IMR-90 (cell line): ENCODE measurements around the gene UTY. TPM values are rescaled to one million over a fixed set of nuclear protein-coding genes. Genes with fewer than 3 reads are reported as not detected.

Experiments
- ATAC-seq: fragments of 200-7000 bp; cut with Tn5 transposase; 2 replicates; pipeline ENCODE4 v1.9.1; 2020; ENCODE audit warnings: low read depth, mild to moderate bottlenecking, moderate library complexity
- BruUV-seq: library from RNA; stranded (reverse); fragments of 400-500 nt; replicated peaks from 2 replicates; lab custom pipeline; 2021; lab: Mats Ljungman, UMichigan
- CTCF ChIA-PET: fragments of 300-600 bp; formaldehyde crosslinking; extraction: SDS; loops from one replicate; lab custom pipeline; 2021; ENCODE audit warnings: antibody characterized with exemption; lab: Yijun Ruan, JAX
- POLR2A ChIA-PET: fragments of 300-600 bp; sonication (Branson Sonifier 250); formaldehyde crosslinking; loops from one replicate; lab custom pipeline; 2022; ENCODE audit warnings: antibody characterized with exemption; ENCODE audit not compliant: unreplicated experiment; lab: Charles Lee
- DNase-seq: peaks from one replicate; pipeline ENCODE4 v3.0.0; 2013
- H2AFZ ChIP-seq: replicated peaks from 2 replicates; pipeline ENCODE3; 2013; ENCODE audit warnings: low read length, mild to moderate bottlenecking; ENCODE audit not compliant: poor library complexity
- H2AK5ac ChIP-seq: 2 replicates; pipeline ENCODE4 v1.6.1; 2013; ENCODE audit warnings: low read depth, low read length, inconsistent platforms
- H2AK9ac ChIP-seq: replicated peaks from 2 replicates; pipeline ENCODE3; 2013; ENCODE audit warnings: mild to moderate bottlenecking, low read depth, low read length, moderate library complexity; ENCODE audit not compliant: poor library complexity
- H2BK120ac ChIP-seq: 2 replicates; pipeline ENCODE4 v1.6.1; 2013; ENCODE audit warnings: low read depth, low read length, inconsistent platforms
- H2BK15ac ChIP-seq: 3 replicates; pipeline ENCODE4 v1.6.1; 2013; ENCODE audit warnings: low read depth, low read length, inconsistent platforms
- H2BK20ac ChIP-seq: 2 replicates; pipeline ENCODE4 v1.6.1; 2013; ENCODE audit warnings: low read depth, mild to moderate bottlenecking, inconsistent platforms, low read length, moderate library complexity
- H2BK5ac ChIP-seq: 2 replicates; pipeline ENCODE4 v1.6.1; 2013; ENCODE audit warnings: mild to moderate bottlenecking, low read depth, low read length, inconsistent platforms; ENCODE audit not compliant: poor library complexity, severe bottlenecking
- H3K14ac ChIP-seq: replicated peaks from 2 replicates; pipeline ENCODE4 v1.6.1; 2013; ENCODE audit warnings: low read depth, low read length, inconsistent platforms
- H3K18ac ChIP-seq: 2 replicates; pipeline ENCODE4 v1.6.1; 2013; ENCODE audit warnings: low read depth, low read length, control low read depth
- H3K23ac ChIP-seq: 2 replicates; pipeline ENCODE4 v1.6.1; 2013; ENCODE audit warnings: low read depth, low read length, inconsistent platforms
- H3K27ac ChIP-seq: 2 replicates; pipeline ENCODE4 v1.5.1; 2013; ENCODE audit warnings: mild to moderate bottlenecking, control low read depth, low read length; ENCODE audit not compliant: insufficient read depth
- H3K27me3 ChIP-seq: 2 replicates; pipeline ENCODE4 v1.6.1; 2013; ENCODE audit warnings: low read length; ENCODE audit not compliant: control insufficient read depth, insufficient read depth
- H3K36me3 ChIP-seq: 2 replicates; pipeline ENCODE4 v1.6.1; 2013; ENCODE audit warnings: low read length, mixed read lengths; ENCODE audit not compliant: control insufficient read depth, insufficient read depth
- H3K4ac ChIP-seq: 2 replicates; pipeline ENCODE4 v1.6.1; 2013; ENCODE audit warnings: low read depth, low read length, inconsistent platforms
- H3K4me1 ChIP-seq: 2 replicates; pipeline ENCODE4 v1.6.1; 2013; ENCODE audit warnings: low read length, mixed read lengths; ENCODE audit not compliant: control insufficient read depth, insufficient read depth
- H3K4me2 ChIP-seq: 2 replicates; pipeline ENCODE4 v1.6.1; 2013; ENCODE audit warnings: low read depth, mild to moderate bottlenecking, control low read depth, low read length, moderate library complexity
- H3K4me3 ChIP-seq: 2 replicates; pipeline ENCODE4 v1.5.1; 2013; ENCODE audit warnings: low read depth, mild to moderate bottlenecking, control low read depth, low read length, moderate library complexity; ENCODE audit not compliant: insufficient read depth
- H3K56ac ChIP-seq: 2 replicates; pipeline ENCODE4 v1.6.1; 2013; ENCODE audit warnings: low read length, inconsistent platforms; ENCODE audit not compliant: insufficient read depth; ENCODE audit errors: extremely low read depth
- H3K79me1 ChIP-seq, 2 experiments: 2 replicates each; pipeline ENCODE4 v1.6.1; 2013; ENCODE audit warnings: low read length in 2 of 2, inconsistent platforms in 1 of 2, low read depth in 1 of 2
- H3K9ac ChIP-seq: 2 replicates; pipeline ENCODE4 v1.6.1; 2013; ENCODE audit warnings: low read depth, low read length, control low read depth
- H3K9me1 ChIP-seq: 2 replicates; pipeline ENCODE4 v1.6.1; 2013; ENCODE audit warnings: low read length, inconsistent platforms; ENCODE audit not compliant: insufficient read depth
- H3K9me3 ChIP-seq: 2 replicates; pipeline ENCODE4 v1.6.1; 2013; ENCODE audit warnings: low read length; ENCODE audit not compliant: control insufficient read depth, insufficient read depth
- H4K20me1 ChIP-seq: 2 replicates; pipeline ENCODE4 v1.6.1; 2013; ENCODE audit warnings: low read length, inconsistent platforms; ENCODE audit not compliant: insufficient read depth
- H4K5ac ChIP-seq: 2 replicates; pipeline ENCODE4 v1.6.1; 2013; ENCODE audit warnings: mild to moderate bottlenecking, low read depth, low read length, control low read depth
- H4K8ac ChIP-seq, 2 experiments: 2 replicates each; pipeline ENCODE4 v1.6.1; 2013; ENCODE audit warnings: low read depth in 2 of 2, low read length in 2 of 2, control low read depth in 1 of 2, inconsistent platforms in 1 of 2
- H4K91ac ChIP-seq: 2 replicates; pipeline ENCODE4 v1.6.1; 2013; ENCODE audit warnings: low read depth, low read length, inconsistent platforms; ENCODE audit not compliant: insufficient read depth
- BHLHE40 ChIP-seq: fragments of 150-350 bp; IDR thresholded peaks from 2 replicates; pipeline ENCODE4 v1.6.1; 2016; ENCODE audit warnings: mild to moderate bottlenecking, low read depth, low read length
- CEBPB ChIP-seq: IDR thresholded peaks from 2 replicates; pipeline ENCODE4 v1.6.1; 2012; ENCODE audit warnings: low read depth, low read length, improper control_type of control experiment
- CHD1 ChIP-seq: IDR thresholded peaks from 2 replicates; pipeline ENCODE4 v1.6.1; 2012; ENCODE audit warnings: low read depth, low read length, improper control_type of control experiment
- FOS ChIP-seq: fragments of 150-350 bp; IDR thresholded peaks from 2 replicates; pipeline ENCODE4 v1.6.1; 2016; ENCODE audit warnings: low read depth, low read length
- MAFK ChIP-seq: IDR thresholded peaks from 2 replicates; pipeline ENCODE4 v1.6.1; 2012; ENCODE audit warnings: low read depth, low read length, improper control_type of control experiment
- MAZ ChIP-seq: IDR thresholded peaks from 2 replicates; pipeline ENCODE4 v1.6.1; 2012; ENCODE audit warnings: low read depth, mild to moderate bottlenecking, low read length, improper control_type of control experiment, moderate library complexity, borderline replicate concordance
- POLR2A ChIP-seq: IDR thresholded peaks from 2 replicates; pipeline ENCODE4 v1.6.1; 2012; ENCODE audit warnings: mild to moderate bottlenecking, low read depth, low read length
- RAD21 ChIP-seq: IDR thresholded peaks from 2 replicates; pipeline ENCODE4 v1.6.1; 2012; ENCODE audit warnings: low read length, improper control_type of control experiment
- RCOR1 ChIP-seq: IDR thresholded peaks from 2 replicates; pipeline ENCODE4 v1.6.1; 2012; ENCODE audit warnings: mild to moderate bottlenecking, low read length, improper control_type of control experiment; ENCODE audit not compliant: insufficient replicate concordance
- RFX5 ChIP-seq: IDR thresholded peaks from 2 replicates; pipeline ENCODE4 v1.8.0; 2012; ENCODE audit warnings: low read depth, mild to moderate bottlenecking, low read length, moderate library complexity
- SMC3 ChIP-seq: fragments of 150-350 bp; IDR thresholded peaks from 2 replicates; pipeline ENCODE4 v1.6.1; 2016; ENCODE audit warnings: low read depth, mild to moderate bottlenecking, antibody characterized with exemption, low read length, moderate library complexity
- dilution Hi-C: fragments of 300-500 bp; cut with HindIII; formaldehyde crosslinking; loops from one replicate; pipeline ENCODE4 v1.14.3; 2018; ENCODE audit warnings: low sequenced_read_pairs; ENCODE audit not compliant: unreplicated experiment
- in situ Hi-C: fragments of 300-500 bp; cut with MboI; formaldehyde crosslinking; loops from 3 replicates; pipeline ENCODE4 v1.14.3; 2019; ENCODE audit warnings: low sequenced_read_pairs, inconsistent platforms, mixed read lengths
- intact Hi-C: fragments of 100-400 bp; cut with micrococcal nuclease; formaldehyde crosslinking; loops from 2 replicates; pipeline ENCODE4 v1.10.0; 2022
- polyA plus RNA-seq, 3 experiments: library from polyadenylated mRNA; depleted of rRNA; stranded (reverse); fragments of >200 nt; gene quantifications; 2 replicates each; pipeline ENCODE4 v1.2.3, GENCODE V29; 2012; ENCODE audit warnings: low replicate concordance in 1 of 3
- total RNA-seq: library from RNA; depleted of rRNA; stranded (reverse); fragments of >200 nt; gene quantifications from 2 replicates; pipeline ENCODE4 v1.2.3, GENCODE V29; 2012
- TF ChIP-seq, protein P1 (sequence below): conservative IDR thresholded peaks from 2 replicates; pipeline ENCODE4 v1.5.1; 2012; ENCODE audit warnings: mild to moderate bottlenecking, low read depth, low read length, improper control_type of control experiment
- TF ChIP-seq, protein P2 (sequence below): fragments of 150-350 bp; IDR thresholded peaks from 2 replicates; pipeline ENCODE4 v1.6.1; 2016; ENCODE audit warnings: low read depth, mild to moderate bottlenecking, low read length, moderate library complexity, borderline replicate concordance
- TF ChIP-seq, protein P3 (sequence below): fragments of 150-350 bp; IDR thresholded peaks from 2 replicates; pipeline ENCODE4 v1.6.1; 2017; ENCODE audit warnings: mild to moderate bottlenecking, antibody characterized with exemption, low read length, low read depth

The UTY gene
- total and polyA plus RNA-seq, 2 of the 4 experiments (the other 2 are of a cell fraction): not detected

DNA sequence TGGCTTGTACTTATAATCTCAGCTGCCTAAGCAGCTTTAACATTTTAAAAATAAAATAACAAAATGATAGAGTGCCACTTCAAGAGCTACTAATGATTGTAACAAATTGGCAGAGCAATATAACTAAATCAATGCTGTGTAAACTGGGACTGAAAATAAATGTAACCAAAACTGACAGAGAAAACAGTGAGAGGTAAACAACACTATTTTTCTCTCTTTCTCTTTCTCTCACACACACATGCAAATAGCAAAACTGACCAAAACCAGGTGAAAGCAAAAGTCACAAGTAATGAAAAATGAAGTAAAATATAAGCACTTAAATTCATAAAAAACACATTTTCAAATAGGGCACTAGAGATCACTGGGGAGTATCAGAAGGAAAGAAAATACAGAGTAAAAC is 109.6 kb downstream of the UTY start:
- Histone ChIP-seq H3K36me3 (no peaks in the 10 kb centered on the region), H3K9me3 (no peaks in the 10 kb centered on the region), H3K18ac (no peak overlapping the region), H3K9me1 (no peaks in the 10 kb centered on the region), H4K8ac (no peak overlapping the region), H2BK5ac (no peak overlapping the region), H2BK20ac (no peak overlapping the region), H3K14ac (no peak overlapping the region), H2AFZ (no peak overlapping the region), H2BK15ac (no peak overlapping the region), H3K4me2 (no peak overlapping the region), H2AK9ac (no peak overlapping the region), H3K4me1 (no peaks in the 10 kb centered on the region), H3K27me3 (no peaks in the 10 kb centered on the region), H3K23ac (no peak overlapping the region), H3K79me1 (no peaks in the 10 kb centered on the region), H3K4ac (no peak overlapping the region), H2BK120ac (no peak overlapping the region), H4K91ac (no peak overlapping the region), H3K4me3 (no peak overlapping the region), H3K56ac (no peak overlapping the region), H2AK5ac (no peak overlapping the region), H3K9ac (no peak overlapping the region), H3K27ac (no peak overlapping the region), H4K5ac (no peak overlapping the region), H4K20me1 (no peaks in the 10 kb centered on the region)
- POLR2A ChIA-PET: no interaction called here
- DNase-seq: no peak
- TF ChIP-seq CHD1: no peak
- TF ChIP-seq RAD21: no peak
- TF ChIP-seq BHLHE40: no peak
- TF ChIP-seq MAFK: no peak
- no peak for TF ChIP-seq POLR2A
- TF ChIP-seq, protein P1, sequence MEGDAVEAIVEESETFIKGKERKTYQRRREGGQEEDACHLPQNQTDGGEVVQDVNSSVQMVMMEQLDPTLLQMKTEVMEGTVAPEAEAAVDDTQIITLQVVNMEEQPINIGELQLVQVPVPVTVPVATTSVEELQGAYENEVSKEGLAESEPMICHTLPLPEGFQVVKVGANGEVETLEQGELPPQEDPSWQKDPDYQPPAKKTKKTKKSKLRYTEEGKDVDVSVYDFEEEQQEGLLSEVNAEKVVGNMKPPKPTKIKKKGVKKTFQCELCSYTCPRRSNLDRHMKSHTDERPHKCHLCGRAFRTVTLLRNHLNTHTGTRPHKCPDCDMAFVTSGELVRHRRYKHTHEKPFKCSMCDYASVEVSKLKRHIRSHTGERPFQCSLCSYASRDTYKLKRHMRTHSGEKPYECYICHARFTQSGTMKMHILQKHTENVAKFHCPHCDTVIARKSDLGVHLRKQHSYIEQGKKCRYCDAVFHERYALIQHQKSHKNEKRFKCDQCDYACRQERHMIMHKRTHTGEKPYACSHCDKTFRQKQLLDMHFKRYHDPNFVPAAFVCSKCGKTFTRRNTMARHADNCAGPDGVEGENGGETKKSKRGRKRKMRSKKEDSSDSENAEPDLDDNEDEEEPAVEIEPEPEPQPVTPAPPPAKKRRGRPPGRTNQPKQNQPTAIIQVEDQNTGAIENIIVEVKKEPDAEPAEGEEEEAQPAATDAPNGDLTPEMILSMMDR: no peak
- TF ChIP-seq, protein P2, sequence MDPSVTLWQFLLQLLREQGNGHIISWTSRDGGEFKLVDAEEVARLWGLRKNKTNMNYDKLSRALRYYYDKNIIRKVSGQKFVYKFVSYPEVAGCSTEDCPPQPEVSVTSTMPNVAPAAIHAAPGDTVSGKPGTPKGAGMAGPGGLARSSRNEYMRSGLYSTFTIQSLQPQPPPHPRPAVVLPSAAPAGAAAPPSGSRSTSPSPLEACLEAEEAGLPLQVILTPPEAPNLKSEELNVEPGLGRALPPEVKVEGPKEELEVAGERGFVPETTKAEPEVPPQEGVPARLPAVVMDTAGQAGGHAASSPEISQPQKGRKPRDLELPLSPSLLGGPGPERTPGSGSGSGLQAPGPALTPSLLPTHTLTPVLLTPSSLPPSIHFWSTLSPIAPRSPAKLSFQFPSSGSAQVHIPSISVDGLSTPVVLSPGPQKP: no peak
- no peak for TF ChIP-seq SMC3
- TF ChIP-seq FOS: no peak
- TF ChIP-seq RFX5: no peak
- no peak for TF ChIP-seq CEBPB
- TF ChIP-seq, protein P3, sequence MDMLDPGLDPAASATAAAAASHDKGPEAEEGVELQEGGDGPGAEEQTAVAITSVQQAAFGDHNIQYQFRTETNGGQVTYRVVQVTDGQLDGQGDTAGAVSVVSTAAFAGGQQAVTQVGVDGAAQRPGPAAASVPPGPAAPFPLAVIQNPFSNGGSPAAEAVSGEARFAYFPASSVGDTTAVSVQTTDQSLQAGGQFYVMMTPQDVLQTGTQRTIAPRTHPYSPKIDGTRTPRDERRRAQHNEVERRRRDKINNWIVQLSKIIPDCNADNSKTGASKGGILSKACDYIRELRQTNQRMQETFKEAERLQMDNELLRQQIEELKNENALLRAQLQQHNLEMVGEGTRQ: no peak
- TF ChIP-seq MAZ: no peak
- no peak for TF ChIP-seq RCOR1
- intact Hi-C loops (no loop called here), in situ Hi-C loops (no loop called here), dilution Hi-C loops (no loop called here)
- no TSS peak for BruUV-seq
- ATAC-seq: no peak
- CTCF ChIA-PET: no interaction called here
